Measurements from ENCODE around the gene PIGN.

Gene PIGN

DNA sequence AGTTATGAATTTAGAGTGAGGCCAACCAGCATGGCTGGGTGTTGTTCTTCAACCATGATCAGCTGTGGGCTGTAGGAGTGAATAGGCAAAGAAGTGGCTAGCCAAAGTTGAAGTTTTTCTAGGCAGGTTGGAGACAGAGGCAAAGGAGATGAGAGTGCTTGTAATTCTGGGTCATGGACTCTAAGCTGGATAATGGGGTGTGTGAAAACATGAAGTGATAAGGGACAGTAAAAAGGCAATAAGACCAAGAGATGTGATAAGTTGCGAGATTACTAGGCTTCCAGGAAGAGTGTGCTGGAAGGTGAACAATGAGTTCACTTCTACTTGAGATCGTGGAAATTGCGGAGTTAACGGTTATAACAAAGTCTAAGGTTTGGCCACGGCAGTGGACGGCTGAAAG is 175.4 kb downstream of the PIGN start:
- DNase-seq (ENCODE audit: low read depth): no peak

DNA sequence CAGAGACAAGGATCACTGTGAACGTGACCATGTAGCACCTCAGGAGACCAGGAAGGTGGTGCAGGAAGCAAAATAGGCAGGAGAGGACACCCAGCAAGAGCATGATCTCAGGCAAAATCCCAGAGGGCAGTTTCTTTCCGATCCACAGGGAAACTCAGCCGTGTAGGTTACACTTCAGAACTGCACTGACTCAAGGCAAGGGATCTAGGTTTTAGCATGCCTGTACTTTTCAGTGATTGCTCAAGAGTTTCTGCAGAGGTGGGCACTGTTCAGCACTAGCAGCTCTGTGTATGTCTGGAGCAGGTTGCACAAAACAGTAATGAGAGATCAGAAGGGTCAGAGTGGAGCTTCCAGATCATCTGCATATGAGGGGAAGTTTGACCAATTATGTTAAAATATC is 177.3 kb downstream of the PIGN start:
- no peak for DNase-seq (ENCODE audit: low read depth)

DNA sequence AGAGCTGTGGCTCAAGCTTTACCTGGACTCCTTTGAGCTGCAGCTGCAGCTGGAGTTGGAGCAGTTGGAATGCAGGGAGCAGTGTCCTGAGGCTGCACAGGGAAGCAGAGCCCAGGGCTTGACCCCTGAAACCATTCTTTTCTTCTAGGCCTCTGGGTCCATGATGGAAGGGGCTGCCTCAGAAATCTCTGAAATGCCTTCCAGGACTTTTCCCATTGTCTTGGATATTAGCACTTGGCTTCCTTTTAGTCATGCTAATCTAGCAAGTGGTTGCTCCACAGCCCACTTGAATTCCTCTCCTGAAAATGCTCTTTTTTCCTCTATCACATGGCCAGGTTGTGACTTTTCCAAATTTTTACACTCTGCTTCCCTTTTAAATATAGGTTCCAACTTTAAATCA is 185.5 kb downstream of the PIGN start:
- no peak for DNase-seq (ENCODE audit: low read depth)

DNA sequence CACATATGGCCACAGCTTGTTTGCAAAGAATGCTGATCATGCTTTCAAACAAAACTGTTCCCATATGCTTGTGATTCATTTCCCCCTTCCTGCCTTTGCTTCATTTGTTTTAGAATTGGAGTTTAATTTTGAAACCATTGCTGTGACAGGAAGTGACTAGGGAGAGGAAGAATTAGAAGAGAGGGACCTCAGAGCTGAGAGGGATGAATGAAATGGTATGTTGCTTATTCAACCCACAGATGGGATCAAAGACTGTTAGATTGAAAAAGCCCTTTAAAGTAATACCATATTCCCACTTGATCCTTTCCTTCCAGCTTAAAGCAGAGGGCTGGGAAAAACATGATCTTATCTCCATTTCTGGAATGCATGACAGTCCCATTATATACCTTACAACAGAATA is 187.9 kb downstream of the PIGN start:
- peak; percentile 62 for DNase-seq (ENCODE audit: low read depth)

DNA sequence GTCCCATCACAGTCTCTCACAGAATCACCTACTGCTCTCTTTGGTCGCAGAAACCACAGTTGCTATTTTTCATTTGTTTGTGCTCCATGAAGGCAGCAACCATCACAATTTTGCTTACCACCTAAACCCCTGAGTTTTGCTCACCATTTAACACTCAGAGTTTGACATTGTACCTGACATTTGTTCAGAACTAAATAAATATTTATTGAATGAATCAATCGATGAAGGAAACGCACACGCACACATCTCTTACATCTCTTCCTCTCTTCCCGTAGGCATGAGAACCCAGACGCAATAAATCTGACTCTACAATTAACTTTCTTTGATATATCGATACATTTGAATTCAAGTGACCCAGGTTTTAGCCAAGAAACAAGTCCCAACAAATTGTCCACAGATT is 188.5 kb downstream of the PIGN start:
- no peak for DNase-seq (ENCODE audit: low read depth)

DNA sequence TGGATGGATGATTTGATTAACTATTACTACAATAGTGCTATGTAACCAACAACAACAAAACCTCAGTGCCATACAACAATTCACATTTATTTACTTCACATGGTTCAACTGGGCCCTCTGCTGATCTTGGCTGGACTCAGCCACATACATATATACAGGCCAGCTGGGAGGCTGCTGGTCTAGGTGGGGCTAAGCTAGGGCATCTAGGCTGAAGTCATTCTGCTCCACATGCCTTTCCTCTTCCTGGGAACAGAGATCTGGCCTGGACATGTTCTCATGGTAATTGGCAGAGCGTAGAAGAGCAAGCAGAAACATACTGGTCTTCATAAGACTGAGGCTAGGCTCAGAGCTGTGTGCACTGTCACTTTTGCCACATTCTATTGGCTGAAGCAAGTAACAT is 191.2 kb downstream of the PIGN start:
- no peak for DNase-seq (ENCODE audit: low read depth)

DNA sequence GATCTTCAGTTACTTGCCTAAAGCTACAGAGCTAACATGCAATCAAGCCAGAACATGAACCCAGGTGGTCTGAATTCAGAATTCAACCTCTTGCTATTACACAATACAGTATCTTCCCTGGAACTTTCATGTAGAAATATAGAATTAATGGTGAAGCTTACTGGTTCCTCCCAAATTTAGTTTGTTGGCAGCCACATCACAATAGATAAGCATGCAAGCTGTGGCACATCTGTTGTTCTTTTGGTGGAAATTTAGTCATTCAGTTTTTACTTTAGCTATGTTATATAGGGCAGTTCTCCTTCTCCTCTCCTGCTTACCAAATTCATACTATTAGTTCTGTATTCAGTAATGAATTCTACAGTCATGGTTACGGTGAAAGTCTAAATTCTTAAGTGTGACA is 193.0 kb downstream of the PIGN start:
- no peak for DNase-seq (ENCODE audit: low read depth)

DNA sequence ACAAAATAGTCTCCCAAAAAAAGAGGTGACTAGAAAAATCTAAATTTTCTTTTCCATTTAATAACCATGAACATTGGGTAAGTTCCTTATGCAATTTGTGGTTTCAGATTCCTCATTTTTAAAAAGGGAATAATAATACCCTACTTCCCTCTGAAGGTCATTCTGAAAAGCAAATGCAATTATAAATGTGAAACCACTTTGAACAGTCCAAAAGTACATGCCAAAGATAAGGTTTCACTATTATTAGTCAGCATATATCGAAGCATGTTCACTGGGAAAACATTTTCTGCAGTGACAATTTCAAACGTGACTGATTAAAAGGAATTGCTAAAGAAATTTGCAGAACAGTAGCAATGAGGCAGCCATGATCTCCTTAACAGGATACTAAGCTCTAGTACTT is 193.9 kb downstream of the PIGN start:
- peak; percentile 68 for DNase-seq (ENCODE audit: low read depth)

DNA sequence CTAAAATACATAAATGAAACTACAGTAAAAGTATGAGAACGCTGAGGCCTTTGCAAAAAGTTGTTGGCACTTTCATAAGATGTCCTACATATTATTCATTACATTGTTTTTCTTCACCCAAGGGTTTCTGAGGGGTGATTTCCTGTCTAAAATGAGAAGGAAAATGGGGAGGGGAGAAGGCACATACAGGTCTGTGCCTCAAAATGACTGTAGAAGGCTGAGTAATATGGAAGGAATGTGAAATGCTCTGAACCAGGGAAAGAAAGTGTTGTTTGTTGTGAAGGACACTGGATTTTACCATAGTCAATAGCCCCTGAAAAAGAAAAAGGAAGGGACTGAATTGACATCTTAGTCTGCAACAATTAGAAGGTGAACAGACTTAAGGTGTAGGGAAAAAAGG is 194.6 kb downstream of the PIGN start:
- DNase-seq (ENCODE audit: low read depth): peak; percentile 53

DNA sequence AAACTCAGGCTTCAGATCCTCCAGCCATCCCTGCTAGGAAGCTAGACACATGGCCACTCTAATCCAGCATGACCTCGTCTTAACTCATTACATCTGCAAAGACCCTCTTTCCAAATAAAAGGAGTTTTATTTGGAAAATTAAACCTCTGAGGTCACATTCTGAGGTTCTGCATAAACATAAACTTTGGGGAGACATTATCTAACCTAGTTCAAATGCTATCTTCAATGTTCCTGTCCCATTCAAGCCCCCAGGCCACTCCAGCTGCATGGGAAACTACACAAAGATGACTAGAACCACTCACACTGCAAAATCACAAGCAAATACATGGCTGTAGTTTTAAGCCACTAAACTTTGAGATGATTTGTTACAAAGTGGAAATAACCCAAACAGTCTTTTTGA is 195.0 kb downstream of the PIGN start:
- no peak for DNase-seq (ENCODE audit: low read depth)

DNA sequence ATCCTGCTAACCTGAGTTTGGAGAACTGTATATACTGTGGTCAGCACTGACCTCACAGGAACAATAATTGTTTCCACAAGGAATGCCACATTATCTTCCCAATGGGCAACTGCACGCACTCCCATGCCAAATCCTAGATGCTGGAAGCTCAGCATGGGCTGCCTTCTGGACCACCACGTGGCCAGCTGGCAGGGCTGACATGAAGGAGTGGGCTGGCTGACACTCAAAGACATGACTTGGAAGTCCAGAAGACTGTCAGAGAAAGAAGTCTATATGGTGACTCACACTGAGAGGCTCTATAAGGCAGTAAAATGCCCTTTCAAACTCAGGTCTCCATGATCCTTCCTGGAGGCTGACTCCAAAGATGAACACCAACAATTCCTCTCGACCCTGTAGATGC is 195.7 kb downstream of the PIGN start:
- peak; percentile 57 for DNase-seq (ENCODE audit: low read depth)

All from stromal cell of bone marrow (primary cell).